ENCODE results near the gene AHCYL2.

DNA sequence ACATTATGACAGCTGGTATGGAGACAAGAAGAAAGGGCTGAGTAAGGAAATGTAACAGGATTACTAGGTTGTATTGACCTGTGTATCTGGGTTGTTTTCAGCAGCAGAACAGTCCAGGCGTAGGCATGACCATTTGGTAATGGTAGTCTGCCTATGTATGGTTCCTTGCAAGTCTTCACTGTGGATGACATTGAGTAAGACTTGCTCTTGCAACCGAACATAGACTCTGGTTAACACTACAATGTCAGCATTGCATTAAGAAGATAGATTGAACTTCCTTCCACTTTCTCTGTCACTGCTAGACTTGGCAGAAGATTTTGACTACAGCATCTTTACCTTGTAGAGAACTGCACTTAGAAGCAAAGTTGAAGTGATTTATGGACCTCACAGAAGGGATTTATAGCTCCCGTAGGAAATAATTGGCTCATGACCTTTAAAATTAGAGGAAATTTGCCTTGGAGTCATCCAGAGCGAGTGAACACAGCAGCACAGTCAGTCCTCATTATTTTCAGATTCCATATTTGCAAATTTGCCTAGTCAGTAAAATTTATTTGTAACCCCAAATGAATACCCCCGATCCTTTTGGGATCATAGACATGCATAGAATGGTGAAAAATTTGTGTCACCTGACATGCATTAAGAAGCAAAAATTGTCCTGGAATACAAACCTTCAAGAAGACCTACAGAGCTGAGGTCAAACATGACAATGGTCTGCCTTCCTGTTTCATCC, 129.8 kb downstream of the AHCYL2 start:
- TF ChIP-seq GATA3 (IDR thresholded peaks at IDR 0.05; ENCODE audit: low read depth, low read length): no peak
- no peak for TF ChIP-seq GATA2 (IDR thresholded peaks at IDR 0.05; ENCODE audit: low read depth, low read length)
